ENCODE data around the gene MAPK1IP1L.

- TF ChIP-seq CTCF (IDR thresholded peaks at IDR 0.05) (no peak), EZH2 (IDR thresholded peaks at IDR 0.05; ENCODE audit: borderline replicate concordance, insufficient read depth, low read depth, low read length, poor library complexity, severe bottlenecking) (no peak)
These were observed 43.1 kb downstream of the MAPK1IP1L start for GRCh38 chr14:55094292-55095157.
